HG03378 (cell line): ENCODE data around the gene GALNTL6.

ENCODE experiments used
- ATAC-seq: cut with Tn5 transposase; IDR thresholded peaks from one replicate; pipeline ENCODE4 v1.9.1; 2021; ENCODE audit warnings: mild to moderate bottlenecking, moderate library complexity; ENCODE audit not compliant: unreplicated experiment

The GALNTL6 gene

GRCh38 chr4:172649143-172649542 lies 835.9 kb downstream of the GALNTL6 start:
- no peak for ATAC-seq

DNA sequence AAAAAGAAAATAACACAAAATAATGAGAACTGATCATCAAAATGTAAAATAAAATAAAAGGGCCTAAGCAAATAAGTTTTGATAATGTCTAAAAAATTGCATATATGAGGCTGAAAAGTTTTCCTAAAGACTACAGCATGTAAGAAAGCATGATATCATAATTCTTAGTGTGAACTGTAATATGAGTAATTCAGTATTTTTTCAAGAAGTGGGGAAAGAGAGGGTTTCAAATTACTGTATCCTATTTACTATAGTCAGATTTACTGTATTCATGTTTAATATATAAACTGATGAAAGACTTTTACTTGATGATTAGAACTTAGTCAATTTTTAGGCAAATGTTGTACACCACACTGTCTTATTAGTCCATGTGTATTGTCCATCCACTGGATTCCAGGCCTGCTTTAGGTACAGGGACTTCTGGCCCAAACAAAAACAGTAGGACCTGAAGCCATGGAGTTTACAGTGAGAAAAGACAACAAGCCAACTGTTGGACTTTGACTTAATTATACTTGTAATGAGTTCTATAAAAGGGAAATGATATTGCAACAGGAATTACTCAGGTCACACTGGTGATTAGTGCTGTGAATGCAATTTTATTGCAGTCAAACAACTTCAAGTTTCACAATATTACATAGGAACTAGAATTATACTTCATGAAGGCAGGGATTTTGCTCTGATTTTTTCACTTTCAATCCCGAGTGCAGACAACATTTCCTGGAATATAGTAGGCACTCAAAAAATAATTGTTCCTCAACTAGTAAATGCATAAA lies 837.7 kb downstream of the GALNTL6 start:
- no peak for ATAC-seq

DNA sequence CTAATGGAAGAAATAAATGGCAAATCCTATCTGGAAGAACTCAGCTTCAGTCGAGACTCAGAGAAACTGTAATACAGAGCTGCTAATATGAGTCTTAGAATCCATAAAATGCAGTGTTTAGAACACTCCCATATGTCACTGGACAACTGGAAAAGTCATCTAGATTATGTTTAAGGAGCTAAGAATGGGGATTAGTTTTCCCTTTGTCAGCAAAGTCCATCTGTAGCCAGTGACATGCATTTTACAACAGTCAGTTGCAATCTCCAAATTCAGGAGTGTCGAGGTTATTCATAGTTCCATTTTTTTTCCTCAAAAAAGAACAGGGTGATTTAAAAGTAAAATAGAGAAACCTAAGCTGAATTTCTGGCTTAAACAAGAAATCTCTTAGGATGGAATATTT lies 838.8 kb downstream of the GALNTL6 start:
- no peak for ATAC-seq

DNA sequence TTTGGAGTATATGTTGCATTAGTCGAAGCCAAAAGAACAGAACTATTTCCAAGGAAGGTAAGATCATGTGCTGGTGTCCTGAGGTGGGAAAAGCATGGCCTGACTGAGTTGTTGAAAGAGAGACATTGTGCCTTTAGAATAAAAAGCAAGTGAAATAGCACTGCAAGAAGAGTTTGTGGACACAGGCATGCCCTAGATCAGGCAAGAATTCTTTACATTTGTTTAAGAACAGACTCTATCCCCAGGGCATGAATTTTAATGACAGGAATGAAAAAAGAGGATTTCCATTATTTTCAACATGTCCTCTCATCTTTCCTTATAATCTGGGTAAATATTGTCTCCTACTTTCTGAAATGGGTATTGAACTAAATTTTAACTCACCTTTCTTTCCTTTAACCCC lies 839.2 kb downstream of the GALNTL6 start:
- no peak for ATAC-seq

- ATAC-seq, result no peak
Observed at GRCh38 chr4:172653676-172654075, 840.5 kb downstream of the GALNTL6 start.

DNA sequence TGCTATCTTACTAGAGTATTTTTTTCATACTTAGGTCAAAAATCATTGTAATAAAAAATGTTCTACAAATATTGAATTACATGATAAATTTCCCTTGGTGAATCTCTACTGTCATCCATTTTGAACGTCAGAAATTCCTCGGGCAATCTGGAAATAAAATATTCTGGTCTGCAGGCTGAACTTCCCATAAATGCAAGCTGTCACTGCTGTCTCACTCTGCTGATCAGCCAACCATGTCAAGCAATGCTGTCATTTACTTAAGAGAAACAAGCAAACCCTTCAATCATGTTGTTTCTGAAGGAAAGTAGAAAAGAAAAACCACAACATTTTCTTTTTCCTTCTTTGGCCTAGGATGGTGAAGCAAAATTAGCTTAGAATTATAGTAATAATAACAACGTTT lies 841.3 kb downstream of the GALNTL6 start:
- ATAC-seq, result no peak

- ATAC-seq, result no peak
Observed at GRCh38 chr4:172656055-172656454, 842.9 kb downstream of the GALNTL6 start.

DNA sequence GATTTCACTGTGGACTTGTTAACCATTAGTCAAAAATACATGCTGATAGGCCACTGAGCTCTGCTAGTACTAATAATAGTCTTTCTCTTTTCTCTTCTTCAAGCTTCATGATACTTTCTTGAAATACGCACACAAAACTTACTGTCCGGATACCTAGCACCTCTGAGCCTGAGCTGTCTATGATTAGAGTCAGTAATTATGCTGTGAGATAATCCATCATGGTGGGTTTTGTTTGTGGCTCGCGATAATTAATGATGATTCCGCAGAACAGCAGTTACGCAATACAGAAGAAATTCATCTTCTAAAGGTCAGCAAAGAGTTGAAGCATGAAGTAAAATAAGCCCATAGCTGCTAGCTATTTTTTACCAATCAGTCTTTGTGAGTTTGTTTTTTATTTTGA lies 843.9 kb downstream of the GALNTL6 start:
- no peak for ATAC-seq

GRCh38 chr4:172660251-172660650 lies 847.0 kb downstream of the GALNTL6 start:
- ATAC-seq, result no peak

- ATAC-seq, result no peak
Observed at GRCh38 chr4:172662113-172662512, 848.9 kb downstream of the GALNTL6 start.

DNA sequence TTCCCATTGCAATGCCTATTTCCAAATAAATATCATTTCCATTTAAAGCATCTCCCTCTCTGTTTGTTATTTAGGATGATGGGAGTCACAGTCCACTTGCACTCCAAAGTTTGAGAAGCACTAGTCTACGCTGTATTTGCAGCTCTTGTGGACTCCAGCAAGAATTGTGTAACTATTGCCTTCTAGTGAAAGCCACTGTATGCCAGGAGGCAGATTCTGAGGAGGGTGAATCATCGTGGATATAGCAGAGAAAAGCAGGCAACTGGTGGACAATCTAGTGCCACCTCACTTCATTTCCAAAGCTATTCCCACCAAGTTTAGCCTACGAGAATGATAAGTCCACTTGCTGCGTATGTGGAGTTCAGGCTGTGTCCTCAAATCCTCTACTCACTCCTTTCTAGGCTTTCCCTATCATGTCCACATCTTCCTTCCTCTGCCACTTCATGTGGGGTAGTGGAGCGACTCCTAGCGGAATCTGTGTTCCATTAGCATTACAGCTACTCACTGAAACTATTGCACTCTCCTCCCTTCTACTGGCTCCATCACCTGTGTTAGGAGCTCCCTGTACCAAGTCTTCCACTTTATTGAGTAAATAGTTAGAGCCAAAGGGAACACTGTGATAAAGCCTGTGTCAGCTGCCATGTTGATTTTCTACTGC lies 853.6 kb downstream of the GALNTL6 start:
- ATAC-seq, result no peak

DNA sequence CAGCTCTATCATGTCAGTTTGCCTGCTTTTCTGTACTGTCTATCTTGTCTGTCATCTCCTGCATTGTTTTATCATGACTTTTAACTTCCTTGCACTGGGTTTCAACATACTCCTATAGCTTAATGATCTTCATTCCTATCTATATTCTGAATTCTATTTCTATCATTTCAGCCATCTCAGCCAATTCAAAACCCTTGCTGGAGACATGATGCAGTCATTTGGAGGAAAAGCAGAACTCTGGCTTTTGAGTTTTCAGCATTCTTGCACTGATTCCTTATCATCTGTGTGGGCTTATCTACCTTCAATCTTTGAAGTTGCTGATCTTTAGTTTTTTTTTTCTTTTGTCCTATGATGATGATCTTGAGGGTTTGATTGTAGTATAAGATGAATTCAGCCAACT lies 861.6 kb downstream of the GALNTL6 start:
- no peak for ATAC-seq

GRCh38 chr4:172675232-172675631 lies 862.0 kb downstream of the GALNTL6 start:
- no peak for ATAC-seq

DNA sequence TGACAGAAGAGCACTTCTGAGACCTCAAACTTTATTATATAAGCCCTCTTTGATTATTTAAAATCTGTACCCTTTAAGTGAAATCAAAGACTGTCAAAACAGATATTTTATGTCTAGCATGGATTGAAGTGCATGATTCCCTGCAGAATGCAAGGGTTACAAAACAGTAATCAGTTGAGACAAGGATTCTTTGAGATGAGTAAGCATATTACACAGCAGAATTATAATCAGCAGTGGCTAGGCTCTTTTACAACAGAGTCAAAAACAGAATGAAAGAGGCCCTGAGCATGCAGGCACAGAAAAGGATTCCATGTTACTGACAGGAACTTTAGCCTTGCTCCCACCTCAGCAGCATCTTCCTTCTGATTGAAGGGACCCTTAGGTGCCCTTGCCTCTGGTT lies 867.5 kb downstream of the GALNTL6 start:
- no peak for ATAC-seq

DNA sequence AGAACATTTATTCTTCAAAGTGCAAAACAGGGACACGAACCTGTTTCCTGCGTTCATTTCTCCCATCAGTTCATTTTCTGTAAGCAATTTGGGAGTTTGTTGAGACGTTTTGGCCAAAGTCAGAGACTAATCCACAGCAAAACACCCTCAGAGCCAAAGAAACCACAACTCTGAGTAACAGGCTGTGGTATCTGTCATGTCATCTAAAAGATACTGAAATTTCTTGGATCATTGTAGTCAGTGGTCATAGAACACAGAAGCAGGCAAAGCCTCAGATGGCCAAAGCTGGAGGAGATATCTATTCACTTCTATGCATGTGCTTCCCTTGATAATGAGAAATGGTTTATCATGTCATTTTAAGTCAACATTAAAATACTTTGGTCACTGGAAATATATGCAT lies 869.8 kb downstream of the GALNTL6 start:
- ATAC-seq, result no peak

DNA sequence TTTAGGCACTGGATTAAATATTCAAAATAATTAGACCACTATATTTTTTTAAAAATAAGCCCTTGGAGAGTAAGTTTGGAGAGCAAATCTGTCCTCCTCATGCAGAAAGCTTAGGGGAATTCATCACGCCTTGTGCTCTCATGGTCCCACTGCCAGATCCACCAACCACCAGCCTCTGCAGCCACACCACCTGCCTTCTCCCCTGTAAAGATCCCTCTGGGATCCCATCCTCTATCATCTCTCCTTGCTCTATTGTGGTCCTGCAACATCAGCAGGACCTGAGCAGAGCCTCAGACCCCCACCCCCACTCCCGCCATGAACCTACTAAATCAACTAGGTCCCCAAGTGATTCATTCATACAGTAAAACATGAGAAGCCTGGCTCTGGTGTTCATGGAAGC lies 872.8 kb downstream of the GALNTL6 start:
- no peak for ATAC-seq

DNA sequence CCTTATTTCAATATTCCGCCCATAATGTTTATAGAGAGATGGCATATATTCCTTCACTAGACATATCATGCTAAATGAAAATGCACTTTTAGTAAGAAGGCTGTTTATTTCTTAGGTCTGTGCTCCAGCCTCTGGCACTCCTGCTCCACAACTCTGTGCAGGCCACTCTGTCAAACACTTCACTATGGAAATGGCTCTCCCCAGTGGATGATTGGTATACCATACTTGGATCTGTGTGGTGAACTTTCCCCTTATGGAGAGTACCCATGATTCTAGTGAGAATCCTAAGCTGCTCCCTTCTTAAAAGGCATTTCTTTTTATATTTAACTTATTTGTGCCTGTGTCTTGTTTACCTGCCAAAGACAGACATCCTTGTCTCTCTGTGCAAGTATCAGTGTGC lies 875.3 kb downstream of the GALNTL6 start:
- ATAC-seq, result no peak

- no peak for ATAC-seq
Observed at GRCh38 chr4:172691552-172691951, 878.3 kb downstream of the GALNTL6 start.

DNA sequence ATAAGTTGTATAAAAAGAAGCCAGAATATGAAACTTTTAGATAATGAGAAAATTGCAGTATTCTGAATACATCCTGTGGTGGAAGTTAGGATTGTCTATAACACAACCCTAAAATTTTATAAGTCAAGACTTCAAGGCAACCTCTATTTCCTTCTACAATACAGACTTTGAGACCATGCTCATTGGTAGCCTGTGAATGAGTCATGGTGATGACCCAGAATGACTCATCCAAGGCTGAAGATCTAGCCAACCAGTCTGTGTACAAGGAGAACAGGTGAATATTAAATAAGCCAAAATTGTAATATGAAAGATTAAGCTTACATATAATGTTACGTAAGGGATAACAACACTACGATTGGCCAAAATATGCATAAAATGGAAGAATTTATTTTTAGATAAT lies 879.5 kb downstream of the GALNTL6 start:
- no peak for ATAC-seq

DNA sequence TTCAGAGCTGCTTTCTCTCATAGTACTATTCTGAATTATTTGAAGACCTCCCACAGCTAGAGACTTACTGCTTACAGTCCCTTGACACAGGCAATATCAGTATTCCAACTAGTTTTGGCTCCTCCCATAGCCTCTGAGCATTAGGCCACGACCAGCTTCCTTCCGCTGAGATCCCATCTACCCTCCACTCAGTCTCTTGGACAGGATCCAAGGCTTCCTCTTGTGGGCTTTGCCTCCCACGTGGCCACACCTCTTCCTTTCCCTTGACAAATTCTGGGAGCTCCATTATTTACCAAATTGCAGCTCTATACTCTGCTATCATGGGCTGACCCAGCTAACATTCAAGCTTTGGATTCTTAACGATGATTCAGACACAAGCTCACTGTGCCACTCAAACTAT lies 885.1 kb downstream of the GALNTL6 start:
- no peak for ATAC-seq

DNA sequence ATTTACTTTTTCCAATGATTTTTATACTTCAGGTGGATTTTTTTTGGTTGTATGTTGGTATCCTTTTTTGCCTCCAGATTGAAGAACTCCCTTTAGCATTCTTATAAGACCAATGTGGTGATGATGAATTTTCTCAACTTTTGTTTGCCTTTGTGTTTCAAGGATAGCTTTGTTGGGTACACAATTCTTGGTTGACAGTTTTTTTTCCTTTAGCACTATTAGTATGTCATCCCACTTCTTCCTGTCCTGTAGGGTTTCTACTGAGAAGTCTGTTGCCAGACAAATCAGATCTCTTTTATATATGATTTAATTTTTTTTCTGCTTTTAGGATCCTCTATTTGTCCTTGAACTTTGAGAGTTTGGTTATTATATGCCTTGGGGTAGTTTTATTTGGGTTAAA lies 892.4 kb downstream of the GALNTL6 start:
- ATAC-seq, result no peak

DNA sequence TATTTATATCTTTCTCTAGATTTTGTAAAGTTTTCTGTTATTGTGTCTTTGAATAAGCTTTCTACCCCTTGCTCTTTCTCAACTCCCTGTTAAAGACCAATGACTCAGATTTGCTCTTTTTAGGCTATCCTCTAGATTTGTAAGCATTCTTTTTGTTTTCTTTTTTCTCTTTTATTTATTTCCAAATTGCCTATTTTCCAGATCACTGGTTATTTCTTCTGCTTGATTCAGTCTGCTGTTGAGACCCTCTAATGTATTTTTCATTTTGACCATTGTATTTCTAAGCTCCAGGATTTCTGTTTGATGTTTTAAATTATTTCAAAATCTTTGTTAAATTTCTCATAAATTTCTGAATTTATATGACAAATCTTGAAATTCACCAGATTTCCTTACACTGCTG lies 892.8 kb downstream of the GALNTL6 start:
- ATAC-seq, result no peak

- no peak for ATAC-seq
Observed at GRCh38 chr4:172707622-172708021, 894.4 kb downstream of the GALNTL6 start.
